HEK293T (cell line): ENCODE data around the gene PLEK2.

Experiments used
- BHLHE40 ChIP-seq: fragments of 450-650 bp; IDR thresholded peaks from 2 replicates; pipeline ENCODE4 v1.6.1; 2016; ENCODE audit warnings: mild to moderate bottlenecking, moderate library complexity, borderline replicate concordance
- ELF4 ChIP-seq: fragments of 450-650 bp; IDR thresholded peaks from 2 replicates; pipeline ENCODE4 v1.6.1; 2017; ENCODE audit warnings: antibody characterized with exemption
- FOXK2 ChIP-seq: fragments of 450-650 bp; IDR thresholded peaks from 2 replicates; pipeline ENCODE4 v1.6.1; 2016; ENCODE audit warnings: mild to moderate bottlenecking
- FOXM1 ChIP-seq: fragments of 450-650 bp; IDR thresholded peaks from 2 replicates; pipeline ENCODE4 v1.6.1; 2017; ENCODE audit warnings: mild to moderate bottlenecking, borderline replicate concordance
- L3MBTL2 ChIP-seq: fragments of 450-650 bp; conservative IDR thresholded peaks from 2 replicates; pipeline ENCODE4 v1.6.1; 2016; ENCODE audit warnings: mild to moderate bottlenecking
- LEF1 ChIP-seq: fragments of 450-650 bp; IDR thresholded peaks from 2 replicates; pipeline ENCODE4 v1.6.1; 2017; ENCODE audit warnings: mild to moderate bottlenecking, borderline replicate concordance
- NFRKB ChIP-seq: fragments of 450-650 bp; IDR thresholded peaks from 2 replicates; pipeline ENCODE4 v1.6.1; 2016; ENCODE audit warnings: mild to moderate bottlenecking, moderate library complexity
- SP1 ChIP-seq: fragments of 450-650 bp; IDR thresholded peaks from 2 replicates; pipeline ENCODE4 v1.6.1; 2017
- SUZ12 ChIP-seq: fragments of 450-650 bp; IDR thresholded peaks from 2 replicates; pipeline ENCODE4 v1.6.1; 2016; ENCODE audit warnings: mild to moderate bottlenecking
- ZNF384 ChIP-seq: fragments of 450-650 bp; IDR thresholded peaks from 2 replicates; pipeline ENCODE4 v1.6.1; 2016

- TF ChIP-seq ZNF384 (no peak), FOXK2 (no peak), SUZ12 (no peak), FOXM1 (no peak), LEF1 (no peak), SP1 (no peak), BHLHE40 (no peak), L3MBTL2 (no peak), NFRKB (no peak), ELF4 (no peak)
Observed at GRCh38 chr14:67405771-67406170, 6.2 kb downstream of the PLEK2 start.
